Activated T-helper 2 cell treated with anti-CD3 and anti-CD28 coated beads, Interferon-gamma antibody, Interleukin-2, Interleukin-4, amounts not matched to agents 10 μg/mL and 5 μg/mL and 100 μg/mL, durations not matched to agents 14 hours and 24 hours and 36 hours (primary cell): Measurements from ENCODE around the gene TRAPPC6A. TPM values are rescaled to one million over a fixed set of nuclear protein-coding genes. Genes with fewer than 3 reads are reported as not detected.

Source experiments
- DNase-seq: peaks from one replicate; pipeline ENCODE4 v3.0.0; 2021; ENCODE audit warnings: low spot score
- H3K27ac Mint-ChIP-seq: one replicate; pipeline ENCODE4 v1.8.0; 2021; ENCODE audit warnings: mixed read lengths
- H3K27me3 Mint-ChIP-seq: one replicate; pipeline ENCODE4 v1.8.0; 2021; ENCODE audit warnings: low read depth, mixed read lengths
- H3K36me3 Mint-ChIP-seq: one replicate; pipeline ENCODE4 v1.8.0; 2021; ENCODE audit warnings: low read depth, mixed read lengths
- H3K4me1 Mint-ChIP-seq: one replicate; pipeline ENCODE4 v1.8.0; 2021; ENCODE audit warnings: low read depth, mixed read lengths
- H3K4me3 Mint-ChIP-seq: one replicate; pipeline ENCODE4 v1.8.0; 2021; ENCODE audit warnings: low read depth, mild to moderate bottlenecking, moderate library complexity, mixed read lengths
- H3K9me3 Mint-ChIP-seq: one replicate; pipeline ENCODE4 v1.8.0; 2021; ENCODE audit warnings: mixed read lengths
- intact Hi-C: fragments of 100-400 bp; cut with micrococcal nuclease; formaldehyde crosslinking; loops from one replicate; pipeline ENCODE4 v1.15.1; 2023
- total RNA-seq: library from RNA; stranded (reverse); gene quantifications from 2 replicates; pipeline ENCODE4 v1.2.3, GENCODE V29; 2022

The TRAPPC6A gene
- total RNA-seq, 1 donor from 2014 or later = 27.4 TPM

DNA sequence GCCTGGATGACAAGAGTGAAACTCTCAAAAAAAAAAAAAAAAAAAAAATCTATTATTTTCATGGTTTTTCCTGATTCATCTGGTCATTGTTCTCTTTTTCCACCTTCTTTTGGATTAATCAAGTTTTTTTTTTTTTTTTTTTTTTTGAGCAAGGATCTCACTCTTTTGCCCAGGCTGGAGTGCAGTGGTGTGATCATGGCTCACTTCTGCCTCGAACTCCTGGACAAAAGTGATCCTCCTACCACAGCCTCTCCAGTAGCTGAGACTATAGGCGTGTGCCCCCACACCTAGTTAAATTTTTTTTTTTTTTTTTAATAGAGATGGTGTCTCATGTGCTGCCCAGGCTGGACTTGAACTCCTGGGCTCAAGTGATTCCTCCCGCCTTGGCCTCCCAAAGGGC lies 28.3 kb upstream of the TRAPPC6A start:
- peaks cover 3% of the 10 kb centered on the region for H3K4me1 Mint-ChIP-seq
- peaks cover 7% of the 10 kb centered on the region for H3K27me3 Mint-ChIP-seq
- H3K4me3 Mint-ChIP-seq = no peak overlapping the region
- intact Hi-C loops = no loop called here
- no peaks in the 10 kb centered on the region for H3K9me3 Mint-ChIP-seq
- no peak overlapping the region for H3K27ac Mint-ChIP-seq
- H3K36me3 Mint-ChIP-seq = no peaks in the 10 kb centered on the region
- DNase-seq = no peak

DNA sequence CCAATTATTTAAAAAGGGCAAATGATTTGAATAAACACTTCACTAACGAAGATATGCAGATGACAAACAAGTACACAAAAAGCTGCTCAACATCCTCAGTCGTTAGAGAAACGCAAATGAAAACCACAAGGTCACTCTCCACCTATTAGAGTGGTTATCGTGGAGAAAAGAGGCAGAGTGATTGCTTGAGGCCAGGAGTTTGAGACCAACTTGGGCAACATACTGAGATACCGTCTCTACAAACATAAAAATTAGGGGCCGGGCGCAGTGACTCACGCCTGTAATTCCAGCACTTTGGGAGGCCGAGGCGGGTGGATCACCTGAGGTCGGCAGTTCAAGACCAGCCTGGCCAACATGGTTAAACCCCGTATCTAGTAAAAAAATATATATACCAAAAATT lies 27.8 kb upstream of the TRAPPC6A start:
- Mint-ChIP-seq H3K9me3 (no peaks in the 10 kb centered on the region), H3K27me3 (peaks cover 3% of the 10 kb centered on the region), H3K27ac (no peak overlapping the region), H3K36me3 (no peaks in the 10 kb centered on the region), H3K4me3 (no peak overlapping the region), H3K4me1 (peaks cover 3% of the 10 kb centered on the region)
- intact Hi-C loops = no loop called here
- DNase-seq = no peak

GRCh38 chr19:45202637-45203036 lies 24.6 kb upstream of the TRAPPC6A start:
- Mint-ChIP-seq H3K36me3 (no peaks in the 10 kb centered on the region), H3K4me1 (no peaks in the 10 kb centered on the region), H3K4me3 (no peak overlapping the region), H3K27me3 (peaks cover 4% of the 10 kb centered on the region), H3K27ac (no peak overlapping the region), H3K9me3 (no peaks in the 10 kb centered on the region)
- intact Hi-C loops = no loop called here
- DNase-seq = no peak

DNA sequence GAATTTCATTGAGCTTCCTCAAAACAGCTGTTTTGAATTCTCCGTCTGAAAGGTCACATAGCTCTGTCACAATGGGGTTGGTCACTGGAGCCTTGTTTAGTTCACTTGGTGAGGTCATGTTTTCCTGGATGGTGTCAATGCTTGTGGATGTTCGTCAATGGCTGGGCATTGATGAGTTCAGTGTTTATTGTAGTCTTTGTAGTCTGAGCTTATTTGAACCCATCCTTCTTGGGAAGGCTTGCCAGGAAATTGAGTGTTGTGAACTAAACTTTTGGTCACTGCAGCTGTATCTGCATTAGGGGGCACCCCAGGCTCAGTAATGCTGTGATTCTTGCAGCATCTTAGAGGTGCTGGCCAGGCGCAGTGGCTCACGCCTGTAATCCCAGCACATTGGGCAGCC lies 22.5 kb upstream of the TRAPPC6A start:
- Mint-ChIP-seq H3K27me3 (peaks cover 4% of the 10 kb centered on the region), H3K9me3 (no peaks in the 10 kb centered on the region), H3K4me1 (no peaks in the 10 kb centered on the region), H3K4me3 (no peak overlapping the region), H3K36me3 (no peaks in the 10 kb centered on the region), H3K27ac (no peak overlapping the region)
- no peak for DNase-seq
- intact Hi-C loops = no loop called here

- intact Hi-C loops = no loop called here
- peaks cover 3% of the 10 kb centered on the region for H3K27me3 Mint-ChIP-seq
- DNase-seq = no peak
- no peak overlapping the region for H3K27ac Mint-ChIP-seq
- H3K4me1 Mint-ChIP-seq = no peaks in the 10 kb centered on the region
- H3K36me3 Mint-ChIP-seq = no peaks in the 10 kb centered on the region
- no peaks in the 10 kb centered on the region for H3K9me3 Mint-ChIP-seq
- no peak overlapping the region for H3K4me3 Mint-ChIP-seq
Observed at GRCh38 chr19:45195764-45196163, 17.7 kb upstream of the TRAPPC6A start.

- no peak for DNase-seq
- H3K27ac Mint-ChIP-seq = no peak overlapping the region
- H3K4me3 Mint-ChIP-seq = no peak overlapping the region
- no peaks in the 10 kb centered on the region for H3K9me3 Mint-ChIP-seq
- H3K27me3 Mint-ChIP-seq = no peaks in the 10 kb centered on the region
- peaks cover 2% of the 10 kb centered on the region for H3K4me1 Mint-ChIP-seq
- intact Hi-C loops = no loop called here
- H3K36me3 Mint-ChIP-seq = no peaks in the 10 kb centered on the region
Observed at GRCh38 chr19:45191375-45191774, 13.3 kb upstream of the TRAPPC6A start.

- Mint-ChIP-seq H3K36me3 (no peaks in the 10 kb centered on the region), H3K27ac (no peak overlapping the region), H3K9me3 (no peaks in the 10 kb centered on the region)
Observed at GRCh38 chr19:45189971-45190370, 11.9 kb upstream of the TRAPPC6A start.

DNA sequence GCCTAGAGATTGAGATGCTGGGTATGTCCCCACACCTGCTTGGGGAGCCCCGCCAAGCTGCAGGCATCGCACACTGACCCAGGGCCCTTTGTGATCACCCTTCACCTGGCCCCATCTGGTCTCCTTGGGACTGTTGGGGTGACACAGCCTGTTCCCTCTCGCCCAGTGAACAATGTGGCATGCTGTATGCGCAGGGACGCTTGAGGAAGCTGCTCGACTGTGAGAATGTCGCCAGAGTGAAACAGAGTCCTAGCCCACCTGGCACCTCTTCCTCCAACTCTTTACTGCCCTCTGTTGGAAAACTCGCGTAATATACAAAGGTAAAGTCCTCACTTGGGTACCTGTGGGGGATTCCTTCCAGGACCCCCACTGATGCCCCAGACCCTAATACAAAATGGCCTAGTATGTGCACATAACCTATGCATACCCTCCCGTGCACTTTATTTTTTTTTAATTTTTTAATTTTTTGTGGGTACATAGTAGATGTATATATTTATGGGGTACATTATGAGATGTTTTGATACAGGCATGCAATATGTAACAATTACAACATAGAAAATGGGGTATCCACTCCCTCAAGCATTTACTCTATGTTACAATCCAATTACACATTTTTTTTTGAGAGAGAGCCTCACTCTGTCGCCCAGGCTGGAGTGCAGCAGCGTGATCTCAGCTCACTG lies 9.5 kb upstream of the TRAPPC6A start:
- intact Hi-C loops = loop anchor here (5.0 kb wide), 1 partner anchor 60 kb away; the partner anchor contains the start of gene EXOC3L2
- no peak for DNase-seq
- Mint-ChIP-seq H3K9me3 (no peaks in the 10 kb centered on the region), H3K4me1 (peaks cover 2% of the 10 kb centered on the region), H3K27ac (no peak overlapping the region), H3K36me3 (peaks cover 3% of the 10 kb centered on the region), H3K27me3 (no peaks in the 10 kb centered on the region), H3K4me3 (no peak overlapping the region)

More at GRCh38 chr19:45189971-45190370, 11.9 kb upstream of the TRAPPC6A start:
- DNase-seq = no peak
- peaks cover 2% of the 10 kb centered on the region for H3K4me1 Mint-ChIP-seq
- no peak overlapping the region for H3K4me3 Mint-ChIP-seq
- intact Hi-C loops = loop anchor here (5.0 kb wide), 1 partner anchor 57 kb away; the partner anchor contains the start of gene EXOC3L2
- no peaks in the 10 kb centered on the region for H3K27me3 Mint-ChIP-seq

- Mint-ChIP-seq H3K27ac (no peak overlapping the region), H3K9me3 (no peaks in the 10 kb centered on the region), H3K36me3 (peaks cover 5% of the 10 kb centered on the region), H3K4me3 (no peak overlapping the region), H3K4me1 (peaks cover 2% of the 10 kb centered on the region), H3K27me3 (no peaks in the 10 kb centered on the region)
- DNase-seq = no peak
- intact Hi-C loops = loop anchor here (5.0 kb wide), 1 partner anchor 61 kb away; the partner anchor contains the start of gene EXOC3L2
Observed at GRCh38 chr19:45186509-45187334, 8.7 kb upstream of the TRAPPC6A start.

DNA sequence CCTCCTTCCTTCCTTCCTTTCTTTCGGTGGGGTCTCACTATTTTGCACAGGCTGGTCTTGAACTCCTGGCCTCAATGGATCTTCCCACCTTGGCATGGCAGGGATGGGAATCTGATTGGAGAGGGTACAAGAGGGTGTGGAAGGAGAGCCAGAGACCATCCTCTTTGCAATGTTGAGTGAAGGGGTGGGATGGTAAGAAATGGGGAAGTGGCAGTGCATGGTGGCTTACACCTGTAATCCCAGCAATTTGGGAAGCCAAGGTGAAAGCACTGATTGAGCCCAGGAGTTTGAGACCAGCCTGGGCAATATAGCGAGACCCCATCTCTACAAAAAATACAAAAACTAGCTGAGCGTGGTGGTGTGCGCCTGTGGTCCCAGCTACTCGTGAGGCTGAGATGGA lies 6.1 kb upstream of the TRAPPC6A start:
- Mint-ChIP-seq H3K9me3 (no peaks in the 10 kb centered on the region), H3K27ac (no peak overlapping the region), H3K27me3 (no peaks in the 10 kb centered on the region), H3K4me3 (no peak overlapping the region), H3K4me1 (peaks cover 11% of the 10 kb centered on the region), H3K36me3 (peaks cover 15% of the 10 kb centered on the region)
- intact Hi-C loops = no loop called here
- DNase-seq = no peak

DNA sequence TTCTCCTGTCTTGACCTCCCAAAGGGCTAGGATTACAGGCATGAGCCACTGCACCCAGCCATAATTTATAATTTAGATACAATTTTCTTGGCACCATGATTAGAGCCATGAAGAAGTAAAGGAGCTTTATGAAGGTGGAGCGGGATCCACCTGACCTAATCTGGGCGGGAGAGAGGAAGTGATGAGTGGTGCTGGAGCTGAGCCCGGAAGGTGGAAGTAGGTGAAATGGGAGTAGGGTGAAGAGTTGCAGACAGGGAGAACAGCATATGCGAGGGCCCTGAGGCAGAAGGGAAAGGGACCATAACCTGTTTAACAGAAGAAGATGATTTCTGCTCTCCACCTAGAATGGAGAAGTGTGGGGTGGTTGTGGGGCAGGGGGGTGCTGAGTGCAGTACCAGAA lies 4.7 kb upstream of the TRAPPC6A start:
- H3K4me1 Mint-ChIP-seq = peaks cover 11% of the 10 kb centered on the region
- no peak for DNase-seq
- no peaks in the 10 kb centered on the region for H3K9me3 Mint-ChIP-seq
- H3K4me3 Mint-ChIP-seq = no peak overlapping the region
- H3K27me3 Mint-ChIP-seq = no peaks in the 10 kb centered on the region
- H3K27ac Mint-ChIP-seq = no peak overlapping the region
- H3K36me3 Mint-ChIP-seq = peaks cover 18% of the 10 kb centered on the region
- intact Hi-C loops = no loop called here

- DNase-seq = no peak
Observed at GRCh38 chr19:45180936-45181335, 2.9 kb upstream of the TRAPPC6A start.

GRCh38 chr19:45179892-45180370 lies 1.9 kb upstream of the TRAPPC6A start:
- peak overlapping the region; percentile 71 for H3K4me3 Mint-ChIP-seq
- peaks cover 18% of the 10 kb centered on the region for H3K36me3 Mint-ChIP-seq
- no peaks in the 10 kb centered on the region for H3K27me3 Mint-ChIP-seq
- peaks cover 14% of the 10 kb centered on the region for H3K4me1 Mint-ChIP-seq
- H3K9me3 Mint-ChIP-seq = no peaks in the 10 kb centered on the region
- no peak for DNase-seq
- intact Hi-C loops = loop anchor here (2.0 to 10.0 kb wide), 4 partner anchors 87 to 433 kb away; partner anchors contain the start of genes GEMIN7, PPP1R37, RELB and ZNF296
- no peak overlapping the region for H3K27ac Mint-ChIP-seq

More at GRCh38 chr19:45180936-45181335, 2.9 kb upstream of the TRAPPC6A start:
- H3K9me3 Mint-ChIP-seq = no peaks in the 10 kb centered on the region
- H3K36me3 Mint-ChIP-seq = peaks cover 18% of the 10 kb centered on the region
- H3K27me3 Mint-ChIP-seq = no peaks in the 10 kb centered on the region
- peaks cover 12% of the 10 kb centered on the region for H3K4me1 Mint-ChIP-seq
- no peak overlapping the region for H3K27ac Mint-ChIP-seq
- intact Hi-C loops = no loop called here
- H3K4me3 Mint-ChIP-seq = peak overlapping the region; percentile 77
